Colonic mucosa (tissue), 4 donors: Measurements from ENCODE around the gene ATP6AP1. TPM values are rescaled to one million over a fixed set of nuclear protein-coding genes. Genes with fewer than 3 reads are reported as not detected.
A peak's percentile ranks its signal among the peaks of the same experiment; 100 is the strongest.

Experiments used
- DNase-seq: peaks from one replicate; pipeline ENCODE4 v3.0.0-alpha.2; 2020
- H3K27ac ChIP-seq: fragments of 200-600 bp; one replicate; pipeline ENCODE4 v1.8.0; 2021
- H3K27me3 ChIP-seq: fragments of 200-600 bp; one replicate; pipeline ENCODE4 v1.8.0; 2021
- H3K36me3 ChIP-seq: fragments of 200-600 bp; one replicate; pipeline ENCODE4 v1.8.0; 2021
- H3K4me1 ChIP-seq: fragments of 200-600 bp; one replicate; pipeline ENCODE4 v1.8.0; 2021; ENCODE audit warnings: mild to moderate bottlenecking
- H3K4me3 ChIP-seq: fragments of 200-600 bp; one replicate; pipeline ENCODE4 v1.8.0; 2021
- H3K9ac ChIP-seq, 2 donors: one replicate each; pipeline ENCODE4 v1.7.0; 2013; ENCODE audit warnings: control low read depth in 2 of 2, low read depth in 2 of 2, low read length in 2 of 2
- H3K9me3 ChIP-seq: fragments of 200-600 bp; one replicate; pipeline ENCODE4 v1.8.0; 2021
- CTCF ChIP-seq: fragments of 200-600 bp; IDR thresholded peaks from one replicate; pipeline ENCODE4 v1.8.0; 2022; ENCODE audit warnings: antibody characterized with exemption, mild to moderate bottlenecking
- intact Hi-C: fragments of 100-400 bp; cut with DNase I; formaldehyde crosslinking; loops from one replicate; pipeline ENCODE4 v1.14.1; 2022
- total RNA-seq, 2 donors: library from RNA; stranded (reverse); fragmentation: NEBNext Ultra II Directional in 1 of 2; extraction: Animal tissue kit (Norgen Biotek cat#: 25700) in 1 of 2; gene quantifications; one replicate each; pipeline ENCODE4 v1.2.1, GENCODE V29; 2021
- donor health status: healthy.
- donor health status: DM: no; HTN: no; CAD: no.
- donor health status: DM: no; HTN: no; CAD: no.

Gene ATP6AP1
- total RNA-seq, 2 donors from 2014 or later = 86.3 to 96.9 TPM

- TF ChIP-seq CTCF = no peak
- Histone ChIP-seq H3K27ac (peak overlapping the region; percentile 57), H3K36me3 (peaks cover 9% of the 10 kb centered on the region), H3K27me3 (no peaks in the 10 kb centered on the region), H3K9me3 (no peaks in the 10 kb centered on the region), H3K4me1 (no peaks in the 10 kb centered on the region), H3K9ac (peak overlapping the region; percentile 72 to 81), H3K4me3 (peak overlapping the region; percentile 54)
- no peak for DNase-seq
- intact Hi-C loops = no loop called here
Measured at GRCh38 chrX:154444755-154445246, 16.3 kb downstream of the ATP6AP1 start.

GRCh38 chrX:154445776-154446175, 17.3 kb downstream of the ATP6AP1 start:
- peaks cover 9% of the 10 kb centered on the region for H3K36me3 ChIP-seq
- intact Hi-C loops = no loop called here

GRCh38 chrX:154446430-154446829, 18.0 kb downstream of the ATP6AP1 start:
- intact Hi-C loops = no loop called here
- no peak overlapping the region for H3K27ac ChIP-seq
- H3K36me3 ChIP-seq = peaks cover 9% of the 10 kb centered on the region
- no peaks in the 10 kb centered on the region for H3K9me3 ChIP-seq
- no peak overlapping the region for H3K4me3 ChIP-seq
- no peak overlapping the region for H3K9ac ChIP-seq
- no peaks in the 10 kb centered on the region for H3K27me3 ChIP-seq
- no peak for TF ChIP-seq CTCF
- H3K4me1 ChIP-seq = no peaks in the 10 kb centered on the region
- DNase-seq = no peak

More at GRCh38 chrX:154445776-154446175, 17.3 kb downstream of the ATP6AP1 start:
- Histone ChIP-seq H3K9ac (no peak overlapping the region), H3K4me3 (no peak overlapping the region), H3K27ac (no peak overlapping the region), H3K9me3 (no peaks in the 10 kb centered on the region), H3K4me1 (no peaks in the 10 kb centered on the region), H3K27me3 (no peaks in the 10 kb centered on the region)
- DNase-seq = no peak
- TF ChIP-seq CTCF = no peak

GRCh38 chrX:154448484-154448883, 20.0 kb downstream of the ATP6AP1 start:
- Histone ChIP-seq H3K36me3 (peaks cover 9% of the 10 kb centered on the region), H3K27ac (no peak overlapping the region), H3K4me3 (no peak overlapping the region), H3K9me3 (no peaks in the 10 kb centered on the region), H3K4me1 (no peaks in the 10 kb centered on the region), H3K9ac (no peak overlapping the region), H3K27me3 (no peaks in the 10 kb centered on the region)
- no peak for DNase-seq
- no peak for TF ChIP-seq CTCF
- intact Hi-C loops = no loop called here

GRCh38 chrX:154449618-154450017, 21.1 kb downstream of the ATP6AP1 start:
- TF ChIP-seq CTCF = no peak
- Histone ChIP-seq H3K9ac (no peak overlapping the region), H3K9me3 (no peaks in the 10 kb centered on the region), H3K4me3 (no peak overlapping the region), H3K36me3 (peaks cover 9% of the 10 kb centered on the region), H3K27me3 (no peaks in the 10 kb centered on the region), H3K4me1 (no peaks in the 10 kb centered on the region), H3K27ac (no peak overlapping the region)
- intact Hi-C loops = no loop called here
- DNase-seq = no peak

- Histone ChIP-seq H3K27ac (no peak overlapping the region), H3K4me1 (no peaks in the 10 kb centered on the region), H3K4me3 (no peak overlapping the region), H3K27me3 (no peaks in the 10 kb centered on the region), H3K36me3 (peaks cover 9% of the 10 kb centered on the region), H3K9ac (no peak overlapping the region), H3K9me3 (no peaks in the 10 kb centered on the region)
- intact Hi-C loops = no loop called here
- DNase-seq = no peak
- TF ChIP-seq CTCF = no peak
Measured at GRCh38 chrX:154450312-154450711, 21.8 kb downstream of the ATP6AP1 start.
